SH-SY5Y (cell line): ENCODE measurements around the gene MDM1.

Experiments used
- GATA2 ChIP-seq: IDR thresholded peaks from 2 replicates; pipeline ENCODE4 v1.6.1; 2011; ENCODE audit warnings: mild to moderate bottlenecking, low read depth, low read length
- GATA3 ChIP-seq: IDR thresholded peaks from 2 replicates; pipeline ENCODE4 v1.6.1; 2011; ENCODE audit warnings: low read depth, mild to moderate bottlenecking, low read length, moderate library complexity

DNA sequence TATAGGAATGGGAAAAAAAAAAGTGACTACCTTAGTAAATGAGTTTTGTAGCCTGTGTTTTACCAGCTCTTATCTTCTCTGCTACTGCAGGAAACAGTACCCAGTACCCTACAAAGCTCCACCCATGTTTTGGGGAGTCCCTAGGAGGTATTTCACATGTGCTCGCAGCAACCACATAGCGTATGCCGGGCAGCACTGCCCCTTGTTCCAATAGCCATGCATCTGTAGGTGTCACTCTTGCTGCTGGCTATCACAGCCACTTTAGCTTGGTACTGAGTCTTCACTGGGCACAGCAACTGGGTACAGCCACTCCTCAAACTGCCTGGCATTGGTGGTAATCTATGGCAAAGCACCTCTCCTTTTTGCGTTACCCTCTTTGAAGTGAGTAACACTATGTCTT, 2.0 kb upstream of the MDM1 start:
- TF ChIP-seq GATA3 (no peak), GATA2 (no peak)
